AG09309 (cell line): ENCODE measurements around the gene DAAM2.
A peak's percentile ranks its signal among the peaks of the same experiment; 100 is the strongest.

ENCODE experiments used
- DNase-seq: peaks from one replicate; pipeline ENCODE4 v3.0.0-alpha.2; 2010; ENCODE audit warnings: low read depth
- H3K4me3 ChIP-seq: 2 replicates; pipeline ENCODE4 v1.5.1; 2011; ENCODE audit warnings: mild to moderate bottlenecking, low read depth, low read length, moderate library complexity; ENCODE audit not compliant: control insufficient read depth
- CTCF ChIP-seq: IDR thresholded peaks from 2 replicates; pipeline ENCODE4 v1.5.1; 2011; ENCODE audit warnings: mild to moderate bottlenecking, low read depth, low read length, inconsistent platforms; ENCODE audit not compliant: insufficient read depth, control insufficient read depth; ENCODE audit errors: missing control alignments

DAAM2 gene

GRCh38 chr6:39865011-39865888 is 73.1 kb downstream of the DAAM2 start:
- no peak overlapping the region for H3K4me3 ChIP-seq
- peak; percentile 28 for DNase-seq

GRCh38 chr6:39867592-39867991 is 75.4 kb downstream of the DAAM2 start:
- H3K4me3 ChIP-seq, result no peak overlapping the region
- TF ChIP-seq CTCF, result peak; percentile 12
- no peak for DNase-seq

More at GRCh38 chr6:39865011-39865888, 73.1 kb downstream of the DAAM2 start:
- TF ChIP-seq CTCF, result peak; percentile 83

- no peak overlapping the region for H3K4me3 ChIP-seq
- peak; percentile 22 for TF ChIP-seq CTCF
- no peak for DNase-seq
Measured at GRCh38 chr6:39870950-39871349, 78.8 kb downstream of the DAAM2 start.

- no peak for TF ChIP-seq CTCF
- H3K4me3 ChIP-seq, result no peak overlapping the region
- no peak for DNase-seq
Measured at GRCh38 chr6:39873439-39873838, 81.3 kb downstream of the DAAM2 start.

GRCh38 chr6:39876111-39876510 is 83.9 kb downstream of the DAAM2 start:
- DNase-seq, result no peak
- no peak overlapping the region for H3K4me3 ChIP-seq
- no peak for TF ChIP-seq CTCF

GRCh38 chr6:39876826-39877225 is 84.7 kb downstream of the DAAM2 start:
- no peak for TF ChIP-seq CTCF
- no peak for DNase-seq
- no peak overlapping the region for H3K4me3 ChIP-seq
